Stomach (tissue), 9 donors: Measurements from ENCODE around the gene TMEM109. TPM values are rescaled to one million over a fixed set of nuclear protein-coding genes. Genes with fewer than 3 reads are reported as not detected.

Experiments used
- DNase-seq, 2 donors: peaks; one replicate each; pipeline versions ENCODE4 v3.0.0 to v3.0.0-alpha.2; 2013 to 2019
- H3K27ac ChIP-seq, 5 donors: fragments of 200-600 bp in 4 of 5; sonication (generic) in 4 of 5; one replicate each; pipeline ENCODE4 v1.5.1; 2013 to 2019; ENCODE audit warnings: mild to moderate bottlenecking in 1 of 5, moderate library complexity in 1 of 5
- H3K27me3 ChIP-seq, 3 donors: fragments of 200-600 bp; sonication (generic); one replicate each; pipeline ENCODE4 v1.5.1; 2017 to 2019; ENCODE audit warnings: mixed run types in 1 of 3
- H3K36me3 ChIP-seq, 4 donors: fragments of 200-600 bp; sonication (generic); 1 replicate in 3 of 4; 2 replicates in 1 of 4; pipeline ENCODE4 v1.5.1; 2016 to 2019
- H3K4me1 ChIP-seq, 4 donors: fragments of 200-600 bp; sonication (generic); one replicate each; pipeline ENCODE4 v1.5.1; 2016 to 2019
- H3K4me3 ChIP-seq, 4 donors: fragments of 200-600 bp; sonication (generic) in 3 of 4; one replicate each; pipeline ENCODE4 v1.5.1; 2016 to 2019; ENCODE audit warnings: mild to moderate bottlenecking in 1 of 4
- H3K9me3 ChIP-seq, 4 donors: fragments of 200-600 bp; sonication (generic); one replicate each; pipeline ENCODE4 v1.5.1; 2016 to 2019
- CTCF ChIP-seq, 7 experiments: fragments of 450-650 bp in 4 of 7; fragments of 200-600 bp in 3 of 7; sonication (generic) in 3 of 7; IDR thresholded peaks; one replicate each; pipeline ENCODE4 v1.5.1; 2016 to 2019; ENCODE audit warnings: antibody characterized with exemption in 7 of 7, control low read depth in 2 of 7, mild to moderate bottlenecking in 1 of 7
- EP300 ChIP-seq: sonication (generic); formaldehyde crosslinking; IDR thresholded peaks from one replicate; pipeline ENCODE4 v1.6.1; 2017; ENCODE audit warnings: antibody characterized with exemption
- POLR2A ChIP-seq, 4 donors: fragments of 450-650 bp; IDR thresholded peaks; one replicate each; pipeline ENCODE4 v1.6.1; 2016; ENCODE audit warnings: antibody characterized with exemption in 4 of 4, control low read depth in 2 of 4, mild to moderate bottlenecking in 1 of 4, moderate library complexity in 1 of 4
- POLR2AphosphoS5 ChIP-seq, 3 donors: sonication (generic); formaldehyde crosslinking; IDR thresholded peaks; one replicate each; pipeline ENCODE4 v1.6.1; 2016; ENCODE audit warnings: antibody characterized with exemption in 3 of 3
- WGBS, 5 donors: extraction: QIAGEN DNeasy Blood & Tissue Kit in 3 of 5; methylation state at CpG; one replicate each; pipeline versions ENCODE4 v1.1.5 to v1.1.7; 2013 to 2018; 5-methylcytosine and 5-hydroxymethylcytosine counted together
- intact Hi-C: fragments of 100-400 bp; cut with DNase I; formaldehyde crosslinking; loops from one replicate; pipeline ENCODE4 v1.15.1; 2023; ENCODE audit warnings: low total_unique reads
- polyA plus RNA-seq, 3 donors: library from polyadenylated mRNA; stranded (reverse); fragments of 200-250 nt; gene quantifications; one replicate each; pipeline ENCODE4 v1.2.3, GENCODE V29; 2013
- total RNA-seq, 5 donors: library from RNA; depleted of rRNA; stranded (reverse); fragments of >200 nt; gene quantifications; one replicate each; pipeline versions ENCODE4 v1.1.0 to v1.2.3, GENCODE V29; 2014 to 2016
- donor health status: healthy with polysubstance abuse.
- donor health status: Bipolar disorder and iron deficiency.
- donor health status: healthy.

Gene TMEM109
- total and polyA plus RNA-seq, 8 donors: 27.4 to 122 (median 65.4) TPM

- Histone ChIP-seq H3K4me1 (peaks cover 0 to 1% (median 0%) of the 10 kb centered on the region in 4 donors), H3K27me3 (peaks cover 0 to 7% (median 0%) of the 10 kb centered on the region in 3 donors), H3K9me3 (no peaks in the 10 kb centered on the region), H3K36me3 (peaks cover 11 to 64% (median 45%) of the 10 kb centered on the region in 4 donors), H3K27ac (no peak overlapping the region), H3K4me3 (no peak overlapping the region)
- no peak for TF ChIP-seq CTCF (IDR thresholded peaks at IDR 0.05)
- TF ChIP-seq POLR2A (IDR thresholded peaks at IDR 0.05): no peak
- no peak for TF ChIP-seq POLR2AphosphoS5 (IDR thresholded peaks at IDR 0.05)
- no peak for TF ChIP-seq EP300
- DNase-seq: no peak
- 91 to 96% (median 93%) methylated on average over 37 of the region's 37 CpGs for WGBS, 5 donors
- intact Hi-C loops: no loop called here
Measured at GRCh38 chr11:60933416-60934123, 19.6 kb downstream of the TMEM109 start.

GRCh38 chr11:60934124-60934789 is 20.3 kb downstream of the TMEM109 start:
- DNase-seq: no peak
- intact Hi-C loops: no loop called here
- no peak overlapping the region for H3K4me3 ChIP-seq
- peaks cover 0 to 8% (median 2%) of the 10 kb centered on the region in 4 donors for H3K4me1 ChIP-seq
- no peak overlapping the region for H3K27ac ChIP-seq
- H3K9me3 ChIP-seq: no peaks in the 10 kb centered on the region
- WGBS, 5 donors: 92 to 96% (median 92%) methylated on average over 35 to 57 of the region's 57 CpGs
- peaks cover 12 to 64% (median 52%) of the 10 kb centered on the region in 4 donors for H3K36me3 ChIP-seq
- no peak for TF ChIP-seq POLR2A (IDR thresholded peaks at IDR 0.05)
- TF ChIP-seq POLR2AphosphoS5 (IDR thresholded peaks at IDR 0.05): no peak
- TF ChIP-seq CTCF (IDR thresholded peaks at IDR 0.05): no peak
- no peak for TF ChIP-seq EP300
- peaks cover 0 to 7% (median 0%) of the 10 kb centered on the region in 3 donors for H3K27me3 ChIP-seq

GRCh38 chr11:60934790-60935605 is 21.0 kb downstream of the TMEM109 start:
- H3K4me3 ChIP-seq: no peak overlapping the region
- H3K4me1 ChIP-seq: peaks cover under 1 to 15% (median 10%) of the 10 kb centered on the region in 4 donors
- TF ChIP-seq CTCF (IDR thresholded peaks at IDR 0.05) (no peak), EP300 (no peak), POLR2AphosphoS5 (IDR thresholded peaks at IDR 0.05) (no peak), POLR2A (IDR thresholded peaks at IDR 0.05) (no peak)
- peaks cover 12 to 65% (median 59%) of the 10 kb centered on the region in 4 donors for H3K36me3 ChIP-seq
- 85 to 91% (median 87%) methylated on average over 16 to 21 of the region's 21 CpGs for WGBS, 5 donors
- H3K27ac ChIP-seq: no peak overlapping the region
- DNase-seq: no peak
- H3K27me3 ChIP-seq: peaks cover 0 to 7% (median 0%) of the 10 kb centered on the region in 3 donors
- no peaks in the 10 kb centered on the region for H3K9me3 ChIP-seq
- intact Hi-C loops: no loop called here
